ENCODE data around the gene MAP7. TPM values are rescaled to one million over a fixed set of nuclear protein-coding genes. Genes with fewer than 3 reads are reported as not detected.

MAP7 gene
- total RNA-seq, 1 donor = 1.4 TPM

DNA sequence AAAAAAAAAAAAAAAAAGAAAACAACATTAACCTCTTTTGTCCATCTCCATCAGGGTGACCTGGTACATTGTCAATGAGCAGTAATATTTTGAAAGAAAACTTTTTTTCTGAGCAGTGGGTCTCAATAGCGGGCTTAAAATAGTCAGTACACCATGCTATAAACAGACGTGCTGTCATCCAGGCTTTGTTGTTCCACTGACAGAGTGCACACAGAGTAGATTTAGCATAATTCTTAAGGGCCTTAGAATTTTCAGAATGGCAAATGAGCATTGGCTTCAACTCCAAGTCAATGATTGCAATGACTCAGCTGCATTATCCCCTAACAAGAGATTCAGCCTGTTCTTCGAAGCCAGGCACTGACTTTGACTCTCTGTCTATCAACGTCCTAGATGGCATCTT is 35.6 kb downstream of the MAP7 start:
- Histone ChIP-seq H4K20me1 (ENCODE audit: insufficient read depth, low read length) (no peaks in the 10 kb centered on the region), H3K36me3 (ENCODE audit: insufficient read depth, low read length) (no peaks in the 10 kb centered on the region), H3K27me3 (ENCODE audit: insufficient read depth, low read length) (peaks cover 3% of the 10 kb centered on the region), H3K9me3 (ENCODE audit: low read depth, low read length) (no peaks in the 10 kb centered on the region), H3K4me1 (ENCODE audit: insufficient read depth, low read length) (no peaks in the 10 kb centered on the region), H3K4me2 (ENCODE audit: insufficient read depth, low read length) (no peak overlapping the region), H3K4me3 (ENCODE audit: insufficient read depth, low read length) (no peak overlapping the region), H2AFZ (ENCODE audit: low read length) (no peak overlapping the region), H3K79me2 (ENCODE audit: insufficient read depth, low read length) (no peaks in the 10 kb centered on the region), H3K27ac (ENCODE audit: low read depth, low read length) (no peak overlapping the region)
- TF ChIP-seq, protein P1, sequence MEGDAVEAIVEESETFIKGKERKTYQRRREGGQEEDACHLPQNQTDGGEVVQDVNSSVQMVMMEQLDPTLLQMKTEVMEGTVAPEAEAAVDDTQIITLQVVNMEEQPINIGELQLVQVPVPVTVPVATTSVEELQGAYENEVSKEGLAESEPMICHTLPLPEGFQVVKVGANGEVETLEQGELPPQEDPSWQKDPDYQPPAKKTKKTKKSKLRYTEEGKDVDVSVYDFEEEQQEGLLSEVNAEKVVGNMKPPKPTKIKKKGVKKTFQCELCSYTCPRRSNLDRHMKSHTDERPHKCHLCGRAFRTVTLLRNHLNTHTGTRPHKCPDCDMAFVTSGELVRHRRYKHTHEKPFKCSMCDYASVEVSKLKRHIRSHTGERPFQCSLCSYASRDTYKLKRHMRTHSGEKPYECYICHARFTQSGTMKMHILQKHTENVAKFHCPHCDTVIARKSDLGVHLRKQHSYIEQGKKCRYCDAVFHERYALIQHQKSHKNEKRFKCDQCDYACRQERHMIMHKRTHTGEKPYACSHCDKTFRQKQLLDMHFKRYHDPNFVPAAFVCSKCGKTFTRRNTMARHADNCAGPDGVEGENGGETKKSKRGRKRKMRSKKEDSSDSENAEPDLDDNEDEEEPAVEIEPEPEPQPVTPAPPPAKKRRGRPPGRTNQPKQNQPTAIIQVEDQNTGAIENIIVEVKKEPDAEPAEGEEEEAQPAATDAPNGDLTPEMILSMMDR (IDR thresholded peaks at IDR 0.05; ENCODE audit: extremely low read depth, low read depth, low read length) = no peak
- no peak for DNase-seq (ENCODE audit: insufficient read length, low spot score, missing footprints)

DNA sequence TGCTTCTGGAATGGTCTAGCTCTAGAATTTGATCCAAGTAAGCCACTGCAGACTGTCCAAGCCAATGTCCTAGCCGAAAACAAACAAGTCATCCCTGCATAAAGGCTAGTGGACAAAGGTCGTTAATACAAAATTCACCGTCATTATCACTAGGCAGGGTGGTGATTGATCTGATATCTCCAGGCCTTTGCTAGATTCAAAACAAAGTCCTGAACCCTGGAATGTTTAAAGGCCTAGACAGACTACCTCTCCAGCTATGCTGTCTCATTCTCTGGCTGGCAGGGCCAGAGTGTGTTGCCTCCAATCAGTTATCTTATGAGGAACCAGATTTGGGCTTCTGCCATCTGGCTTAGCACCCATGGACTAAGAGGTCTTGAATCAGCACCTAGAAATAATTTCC is 38.3 kb downstream of the MAP7 start:
- Histone ChIP-seq H3K27ac (ENCODE audit: low read depth, low read length) (no peak overlapping the region), H3K4me1 (ENCODE audit: insufficient read depth, low read length) (no peaks in the 10 kb centered on the region), H3K4me2 (ENCODE audit: insufficient read depth, low read length) (no peak overlapping the region), H3K79me2 (ENCODE audit: insufficient read depth, low read length) (no peaks in the 10 kb centered on the region), H3K27me3 (ENCODE audit: insufficient read depth, low read length) (no peaks in the 10 kb centered on the region), H4K20me1 (ENCODE audit: insufficient read depth, low read length) (no peaks in the 10 kb centered on the region), H2AFZ (ENCODE audit: low read length) (no peak overlapping the region), H3K9me3 (ENCODE audit: low read depth, low read length) (no peaks in the 10 kb centered on the region), H3K4me3 (ENCODE audit: insufficient read depth, low read length) (no peak overlapping the region), H3K36me3 (ENCODE audit: insufficient read depth, low read length) (no peaks in the 10 kb centered on the region)
- TF ChIP-seq, protein P1 (IDR thresholded peaks at IDR 0.05; ENCODE audit: extremely low read depth, low read depth, low read length) = no peak
- no peak for DNase-seq (ENCODE audit: insufficient read length, low spot score, missing footprints)

DNA sequence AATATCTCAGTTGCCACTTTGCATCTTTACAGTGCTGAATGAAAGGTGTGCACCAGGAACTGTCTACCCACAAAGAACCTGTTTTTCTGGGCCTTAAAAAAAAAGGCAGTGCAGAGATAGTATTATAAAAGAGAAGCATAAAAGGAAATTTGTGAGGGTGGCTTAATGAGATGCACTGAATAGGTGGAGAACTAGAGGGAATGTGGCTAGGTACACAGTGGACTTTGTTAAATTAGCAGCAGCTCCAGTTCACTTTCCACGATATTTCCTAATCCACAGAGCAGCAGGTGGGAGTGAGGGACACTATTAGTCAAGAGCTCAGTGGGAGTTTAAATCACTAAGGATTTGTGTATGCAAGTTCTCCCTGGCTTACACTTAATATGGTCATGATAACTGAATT is 38.8 kb downstream of the MAP7 start:
- Histone ChIP-seq H3K36me3 (ENCODE audit: insufficient read depth, low read length) (no peaks in the 10 kb centered on the region), H3K27me3 (ENCODE audit: insufficient read depth, low read length) (no peaks in the 10 kb centered on the region), H3K79me2 (ENCODE audit: insufficient read depth, low read length) (no peaks in the 10 kb centered on the region), H3K4me3 (ENCODE audit: insufficient read depth, low read length) (no peak overlapping the region), H4K20me1 (ENCODE audit: insufficient read depth, low read length) (no peaks in the 10 kb centered on the region), H3K4me2 (ENCODE audit: insufficient read depth, low read length) (no peak overlapping the region), H3K4me1 (ENCODE audit: insufficient read depth, low read length) (no peaks in the 10 kb centered on the region), H2AFZ (ENCODE audit: low read length) (no peak overlapping the region), H3K27ac (ENCODE audit: low read depth, low read length) (no peak overlapping the region), H3K9me3 (ENCODE audit: low read depth, low read length) (no peaks in the 10 kb centered on the region)
- no peak for DNase-seq (ENCODE audit: insufficient read length, low spot score, missing footprints)
- TF ChIP-seq, protein P1 (IDR thresholded peaks at IDR 0.05; ENCODE audit: extremely low read depth, low read depth, low read length) = no peak

DNA sequence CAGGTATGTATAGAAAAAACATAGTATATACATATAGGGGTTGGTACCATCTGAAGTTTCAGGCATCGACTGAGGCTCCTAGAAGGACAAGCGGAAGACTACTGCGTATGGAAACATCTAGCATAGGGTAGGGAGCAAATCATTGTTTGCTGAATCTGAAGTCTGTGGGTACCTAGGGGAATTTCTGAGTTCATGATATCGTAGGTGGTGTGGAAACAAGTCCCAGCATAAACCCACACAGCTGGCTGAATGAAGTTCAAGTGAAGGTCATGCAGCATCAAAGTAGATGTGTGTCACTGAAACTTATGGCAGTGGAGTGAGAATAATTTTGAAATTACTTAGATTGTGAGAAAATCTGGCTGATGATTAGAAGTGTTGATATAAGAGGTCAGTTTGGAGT is 39.4 kb downstream of the MAP7 start:
- TF ChIP-seq, protein P1 (IDR thresholded peaks at IDR 0.05; ENCODE audit: extremely low read depth, low read depth, low read length) = no peak
- H3K27ac ChIP-seq (ENCODE audit: low read depth, low read length) = no peak overlapping the region
- H4K20me1 ChIP-seq (ENCODE audit: insufficient read depth, low read length) = no peaks in the 10 kb centered on the region
- H3K27me3 ChIP-seq (ENCODE audit: insufficient read depth, low read length) = no peaks in the 10 kb centered on the region
- no peaks in the 10 kb centered on the region for H3K9me3 ChIP-seq (ENCODE audit: low read depth, low read length)
- H3K36me3 ChIP-seq (ENCODE audit: insufficient read depth, low read length) = no peaks in the 10 kb centered on the region
- H2AFZ ChIP-seq (ENCODE audit: low read length) = no peak overlapping the region
- H3K4me2 ChIP-seq (ENCODE audit: insufficient read depth, low read length) = no peak overlapping the region
- DNase-seq (ENCODE audit: insufficient read length, low spot score, missing footprints) = no peak
- no peaks in the 10 kb centered on the region for H3K79me2 ChIP-seq (ENCODE audit: insufficient read depth, low read length)
- no peaks in the 10 kb centered on the region for H3K4me1 ChIP-seq (ENCODE audit: insufficient read depth, low read length)
- no peak overlapping the region for H3K4me3 ChIP-seq (ENCODE audit: insufficient read depth, low read length)

Data from osteoblast (primary cell).